Spleen (tissue), 11 donors: Measurements from ENCODE around the gene ZNF79. TPM values are rescaled to one million over a fixed set of nuclear protein-coding genes. Genes with fewer than 3 reads are reported as not detected.
A peak's percentile ranks its signal among the peaks of the same experiment; 100 is the strongest.

ENCODE experiments used
- DNase-seq: peaks from one replicate; pipeline ENCODE4 v3.0.0-alpha.2; 2020
- H3K27ac ChIP-seq, 8 donors: fragments of 200-600 bp; sonication (generic) in 7 of 8; 1 replicate in 4 of 8; 2 replicates in 4 of 8; pipeline versions ENCODE4 v1.5.0 to v1.8.0; 2016 to 2021; ENCODE audit warnings: inconsistent platforms in 4 of 8, mild to moderate bottlenecking in 4 of 8, moderate library complexity in 1 of 8
- H3K27me3 ChIP-seq, 7 donors: fragments of 200-600 bp; sonication (generic) in 6 of 7; replicated peaks in 1 of 7; 1 replicate in 4 of 7; 2 replicates in 3 of 7; pipeline versions ENCODE4 v1.5.0 to v1.8.0; 2016 to 2021; ENCODE audit warnings: inconsistent platforms in 3 of 7, mild to moderate bottlenecking in 1 of 7
- H3K36me3 ChIP-seq, 6 donors: fragments of 200-600 bp; sonication (generic) in 5 of 6; 1 replicate in 4 of 6; 2 replicates in 2 of 6; pipeline versions ENCODE4 v1.5.0 to v1.8.0; 2016 to 2021; ENCODE audit warnings: inconsistent platforms in 2 of 6
- H3K4me1 ChIP-seq, 6 donors: fragments of 200-600 bp; sonication (generic) in 5 of 6; 1 replicate in 3 of 6; 2 replicates in 3 of 6; pipeline versions ENCODE4 v1.5.0 to v1.8.0; 2016 to 2021; ENCODE audit warnings: inconsistent platforms in 3 of 6
- H3K4me3 ChIP-seq, 8 donors: fragments of 200-600 bp; sonication (generic) in 7 of 8; 1 replicate in 4 of 8; 2 replicates in 4 of 8; pipeline versions ENCODE4 v1.5.0 to v1.8.0; 2016 to 2021; ENCODE audit warnings: inconsistent platforms in 4 of 8, mild to moderate bottlenecking in 4 of 8, moderate library complexity in 2 of 8
- H3K9me3 ChIP-seq, 8 donors: fragments of 200-600 bp; sonication (generic) in 7 of 8; 1 replicate in 4 of 8; 2 replicates in 4 of 8; pipeline versions ENCODE4 v1.5.0 to v1.8.0; 2016 to 2021; ENCODE audit warnings: inconsistent platforms in 4 of 8
- POLR2A ChIP-seq, 3 donors: fragments of 450-650 bp; IDR thresholded peaks; one replicate each; pipeline ENCODE4 v1.5.1; 2017; ENCODE audit warnings: antibody characterized with exemption in 3 of 3, mild to moderate bottlenecking in 1 of 3
- POLR2AphosphoS5 ChIP-seq, 3 donors: sonication (generic); formaldehyde crosslinking; IDR thresholded peaks; one replicate each; pipeline ENCODE4 v1.5.1; 2017; ENCODE audit warnings: antibody characterized with exemption in 3 of 3
- WGBS, 5 donors: extraction: QIAGEN DNeasy Blood & Tissue Kit in 3 of 5; methylation state at CpG; one replicate each; pipeline versions ENCODE4 v1.1.5 to v1.1.7; 2013 to 2018; 5-methylcytosine and 5-hydroxymethylcytosine counted together
- intact Hi-C: fragments of 100-400 bp; cut with DNase I; formaldehyde crosslinking; loops from one replicate; pipeline ENCODE4 v1.15.0; 2023; ENCODE audit warnings: low total_unique reads
- polyA plus RNA-seq, 3 donors: library from polyadenylated mRNA; stranded (reverse); fragments of 200-250 nt; gene quantifications; one replicate each; pipeline ENCODE4 v1.2.1, GENCODE V29; 2013
- total RNA-seq, 7 donors: library from RNA; depleted of rRNA in 3 of 7; stranded (reverse); fragments of >200 nt in 3 of 7; fragmentation: NEBNext Ultra II Directional in 4 of 7; extraction: Animal tissue kit (Norgen Biotek cat#: 25700) in 4 of 7; gene quantifications; one replicate each; pipeline versions ENCODE4 v1.1.0 to v1.2.1, GENCODE V29; 2016 to 2021
- TF ChIP-seq, protein P1 (sequence below), 11 experiments: fragments of 200-600 bp in 7 of 11; fragments of 450-650 bp in 4 of 11; sonication (generic) in 4 of 11; IDR thresholded peaks in 8 of 11; conservative IDR thresholded peaks in 3 of 11; 1 replicate in 7 of 11; 2 replicates in 4 of 11; pipeline versions ENCODE4 v1.4.0 to v1.8.0; 2016 to 2021; ENCODE audit warnings: antibody characterized with exemption in 11 of 11, inconsistent platforms in 4 of 11, mild to moderate bottlenecking in 1 of 11
- donor health status: healthy with polysubstance abuse.
- donor health status: DM: no; HTN: no; CAD: no; lungs with moderate emphysema.
- donor health status: DM: no; HTN: no; CAD: no.
- donor health status: Bipolar disorder and iron deficiency.
- donor health status: healthy.
- donor health status: DM: no; HTN: no; CAD: no.
- donor health status: DM: yes; HTN: yes; CAD: no.

Gene ZNF79
- total and polyA plus RNA-seq, 10 donors: 2.3 to 14.7 (median 11.0) TPM

DNA sequence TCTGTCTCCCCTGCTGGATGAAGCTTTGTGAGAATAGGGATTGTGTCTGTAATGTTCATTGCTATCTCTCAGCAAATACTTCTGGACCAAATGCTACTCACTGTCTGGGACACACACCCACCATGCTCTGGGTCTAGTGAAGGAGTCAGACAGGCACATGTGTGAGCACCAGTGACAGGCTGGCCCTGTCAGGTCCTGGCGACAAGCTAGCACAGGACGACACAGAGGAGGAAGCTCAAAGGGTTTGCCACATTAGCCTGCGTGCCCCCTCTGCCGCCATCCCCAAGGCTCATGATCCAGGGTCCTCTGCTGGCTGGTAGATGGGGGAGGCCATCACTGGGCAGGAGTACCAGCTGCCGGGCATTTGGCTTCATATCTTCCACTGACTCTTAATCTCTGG, 50.4 kb downstream of the ZNF79 start:
- DNase-seq: no peak
- H3K4me1 ChIP-seq: no peaks in the 10 kb centered on the region
- TF ChIP-seq POLR2A (IDR thresholded peaks at IDR 0.05) (no peak), POLR2AphosphoS5 (IDR thresholded peaks at IDR 0.05) (no peak)
- TF ChIP-seq, protein P1, sequence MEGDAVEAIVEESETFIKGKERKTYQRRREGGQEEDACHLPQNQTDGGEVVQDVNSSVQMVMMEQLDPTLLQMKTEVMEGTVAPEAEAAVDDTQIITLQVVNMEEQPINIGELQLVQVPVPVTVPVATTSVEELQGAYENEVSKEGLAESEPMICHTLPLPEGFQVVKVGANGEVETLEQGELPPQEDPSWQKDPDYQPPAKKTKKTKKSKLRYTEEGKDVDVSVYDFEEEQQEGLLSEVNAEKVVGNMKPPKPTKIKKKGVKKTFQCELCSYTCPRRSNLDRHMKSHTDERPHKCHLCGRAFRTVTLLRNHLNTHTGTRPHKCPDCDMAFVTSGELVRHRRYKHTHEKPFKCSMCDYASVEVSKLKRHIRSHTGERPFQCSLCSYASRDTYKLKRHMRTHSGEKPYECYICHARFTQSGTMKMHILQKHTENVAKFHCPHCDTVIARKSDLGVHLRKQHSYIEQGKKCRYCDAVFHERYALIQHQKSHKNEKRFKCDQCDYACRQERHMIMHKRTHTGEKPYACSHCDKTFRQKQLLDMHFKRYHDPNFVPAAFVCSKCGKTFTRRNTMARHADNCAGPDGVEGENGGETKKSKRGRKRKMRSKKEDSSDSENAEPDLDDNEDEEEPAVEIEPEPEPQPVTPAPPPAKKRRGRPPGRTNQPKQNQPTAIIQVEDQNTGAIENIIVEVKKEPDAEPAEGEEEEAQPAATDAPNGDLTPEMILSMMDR (IDR thresholded peaks at IDR 0.05 in 8 of 11, conservative IDR thresholded peaks at IDR 0.05 in 3 of 11): no peak
- peaks cover 0 to 96% (median 51%) of the 10 kb centered on the region in 6 donors for H3K36me3 ChIP-seq
- no peak overlapping the region for H3K4me3 ChIP-seq
- intact Hi-C loops: no loop called here
- no peaks in the 10 kb centered on the region for H3K27me3 ChIP-seq
- H3K9me3 ChIP-seq: no peaks in the 10 kb centered on the region
- WGBS, 5 donors: 91 to 97% (median 94%) methylated on average over 3 to 5 of the region's 5 CpGs
- no peak overlapping the region for H3K27ac ChIP-seq

DNA sequence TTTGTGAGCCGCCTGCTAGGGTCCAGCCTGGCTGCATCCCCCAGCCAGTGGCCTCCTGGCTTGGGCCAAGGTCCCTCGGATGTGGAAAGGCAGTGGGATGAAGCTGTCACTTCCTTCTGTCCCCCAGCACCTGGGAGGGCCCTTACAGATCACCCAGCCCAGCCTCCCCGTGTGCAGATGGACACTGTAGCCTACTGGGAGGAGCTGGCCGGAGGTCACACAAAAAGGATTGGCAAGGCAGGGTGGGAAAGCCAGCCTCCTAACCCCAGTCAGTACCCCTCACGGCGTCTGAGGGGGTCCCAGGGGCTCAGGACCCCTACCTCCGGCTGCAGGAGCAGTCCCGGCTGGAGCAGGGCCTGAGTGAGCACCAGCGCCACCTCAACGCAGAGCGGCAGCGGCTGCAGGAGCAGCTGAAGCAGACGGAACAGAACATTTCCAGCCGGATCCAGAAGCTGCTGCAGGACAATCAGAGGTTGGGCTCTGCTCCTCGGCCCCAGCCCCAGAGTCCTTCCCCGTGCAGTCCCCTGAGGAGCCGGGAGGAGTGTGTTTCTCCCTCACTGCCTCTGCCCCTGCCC, 55.4 kb downstream of the ZNF79 start:
- 85 to 96% (median 91%) methylated on average over 11 to 17 of the region's 17 CpGs for WGBS, 5 donors
- H3K4me1 ChIP-seq: no peaks in the 10 kb centered on the region
- peaks cover 0 to 100% (median 73%) of the 10 kb centered on the region in 6 donors for H3K36me3 ChIP-seq
- intact Hi-C loops: no loop called here
- H3K27me3 ChIP-seq: no peaks in the 10 kb centered on the region
- no peak for DNase-seq
- H3K4me3 ChIP-seq: no peak overlapping the region
- TF ChIP-seq, protein P1 (IDR thresholded peaks at IDR 0.05 in 8 of 11, conservative IDR thresholded peaks at IDR 0.05 in 3 of 11): no peak
- TF ChIP-seq POLR2A (IDR thresholded peaks at IDR 0.05) (no peak), POLR2AphosphoS5 (IDR thresholded peaks at IDR 0.05) (peak in 1 of 3 donors; percentile 28)
- no peaks in the 10 kb centered on the region for H3K9me3 ChIP-seq
- H3K27ac ChIP-seq: no peak overlapping the region

DNA sequence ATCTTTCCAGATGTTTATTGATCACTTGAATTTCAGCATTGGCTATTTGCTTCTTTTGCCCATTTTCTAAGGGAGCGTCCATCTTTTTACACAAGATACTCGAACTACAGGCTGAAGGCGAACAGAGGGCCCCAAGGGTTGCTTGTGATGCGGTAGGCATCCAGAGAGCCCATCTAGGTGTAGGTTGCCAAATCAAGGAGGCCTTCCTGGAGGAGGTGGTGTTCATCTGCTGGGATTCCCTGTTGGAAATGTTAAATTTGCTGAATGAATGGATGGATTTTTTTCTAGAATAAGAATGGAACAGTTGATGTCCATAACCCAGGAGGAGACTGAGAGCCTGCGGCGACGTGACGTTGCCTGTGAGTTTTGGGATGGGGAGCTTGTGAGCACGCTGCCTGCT, 58.5 kb downstream of the ZNF79 start:
- H3K27me3 ChIP-seq: no peaks in the 10 kb centered on the region
- H3K4me3 ChIP-seq: no peak overlapping the region
- no peaks in the 10 kb centered on the region for H3K4me1 ChIP-seq
- 94 to 99% (median 97%) methylated on average over 9 of the region's 9 CpGs for WGBS, 5 donors
- no peak for DNase-seq
- H3K36me3 ChIP-seq: peaks cover 0 to 100% (median 86%) of the 10 kb centered on the region in 6 donors
- intact Hi-C loops: no loop called here
- TF ChIP-seq POLR2AphosphoS5 (IDR thresholded peaks at IDR 0.05): no peak
- TF ChIP-seq, protein P1 (IDR thresholded peaks at IDR 0.05 in 8 of 11, conservative IDR thresholded peaks at IDR 0.05 in 3 of 11): no peak
- no peak for TF ChIP-seq POLR2A (IDR thresholded peaks at IDR 0.05)
- H3K9me3 ChIP-seq: no peaks in the 10 kb centered on the region
- no peak overlapping the region for H3K27ac ChIP-seq

DNA sequence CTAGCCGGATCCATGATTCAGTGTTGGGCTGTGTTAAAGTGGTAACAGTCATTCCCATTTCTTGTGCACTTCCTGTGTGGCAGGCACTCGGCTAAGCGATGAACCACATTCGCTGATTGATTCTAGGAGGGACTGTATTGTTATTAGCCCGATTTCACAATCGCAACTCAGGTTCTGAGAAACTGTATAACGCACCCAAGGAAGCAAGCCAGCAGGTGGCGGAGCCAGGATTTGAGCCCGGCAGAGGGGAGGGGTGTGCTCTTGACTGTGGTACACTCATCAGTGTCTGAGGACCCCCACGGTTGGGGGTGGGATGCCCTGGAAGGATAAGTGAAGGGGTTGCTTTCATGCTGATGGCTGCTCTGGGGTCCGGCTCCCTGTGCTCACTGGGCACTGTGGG, 61.8 kb downstream of the ZNF79 start:
- Histone ChIP-seq H3K27ac (no peak overlapping the region), H3K36me3 (peaks cover 0 to 100% (median 80%) of the 10 kb centered on the region in 6 donors), H3K4me1 (no peaks in the 10 kb centered on the region), H3K27me3 (no peaks in the 10 kb centered on the region), H3K9me3 (no peaks in the 10 kb centered on the region), H3K4me3 (no peak overlapping the region)
- 92 to 94% (median 92%) methylated on average over 9 to 11 of the region's 11 CpGs for WGBS, 5 donors
- TF ChIP-seq POLR2A (IDR thresholded peaks at IDR 0.05): no peak
- TF ChIP-seq, protein P1 (IDR thresholded peaks at IDR 0.05 in 8 of 11, conservative IDR thresholded peaks at IDR 0.05 in 3 of 11): no peak
- no peak for TF ChIP-seq POLR2AphosphoS5 (IDR thresholded peaks at IDR 0.05)
- DNase-seq: no peak
- intact Hi-C loops: no loop called here
